C4-2B (cell line): ENCODE data around the gene ANKRD27.

ENCODE experiments used
- ZFX ChIP-seq: fragments of 450-650 bp; IDR thresholded peaks from 2 replicates; pipeline ENCODE4 v1.6.1; 2017
- TF ChIP-seq, protein P1 (sequence below): fragments of 450-650 bp; conservative IDR thresholded peaks from 2 replicates; pipeline ENCODE4 v1.5.1; 2017; ENCODE audit warnings: mild to moderate bottlenecking

GRCh38 chr19:32603961-32604360, 71.0 kb downstream of the ANKRD27 start:
- TF ChIP-seq, protein P1, sequence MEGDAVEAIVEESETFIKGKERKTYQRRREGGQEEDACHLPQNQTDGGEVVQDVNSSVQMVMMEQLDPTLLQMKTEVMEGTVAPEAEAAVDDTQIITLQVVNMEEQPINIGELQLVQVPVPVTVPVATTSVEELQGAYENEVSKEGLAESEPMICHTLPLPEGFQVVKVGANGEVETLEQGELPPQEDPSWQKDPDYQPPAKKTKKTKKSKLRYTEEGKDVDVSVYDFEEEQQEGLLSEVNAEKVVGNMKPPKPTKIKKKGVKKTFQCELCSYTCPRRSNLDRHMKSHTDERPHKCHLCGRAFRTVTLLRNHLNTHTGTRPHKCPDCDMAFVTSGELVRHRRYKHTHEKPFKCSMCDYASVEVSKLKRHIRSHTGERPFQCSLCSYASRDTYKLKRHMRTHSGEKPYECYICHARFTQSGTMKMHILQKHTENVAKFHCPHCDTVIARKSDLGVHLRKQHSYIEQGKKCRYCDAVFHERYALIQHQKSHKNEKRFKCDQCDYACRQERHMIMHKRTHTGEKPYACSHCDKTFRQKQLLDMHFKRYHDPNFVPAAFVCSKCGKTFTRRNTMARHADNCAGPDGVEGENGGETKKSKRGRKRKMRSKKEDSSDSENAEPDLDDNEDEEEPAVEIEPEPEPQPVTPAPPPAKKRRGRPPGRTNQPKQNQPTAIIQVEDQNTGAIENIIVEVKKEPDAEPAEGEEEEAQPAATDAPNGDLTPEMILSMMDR = no peak
- TF ChIP-seq ZFX = no peak
